Endothelial cell of umbilical vein (primary cell): ENCODE measurements around the gene ITPRIP. TPM values are rescaled to one million over a fixed set of nuclear protein-coding genes. Genes with fewer than 3 reads are reported as not detected.

ENCODE experiments used
- BruUV-seq: library from RNA; stranded (reverse); fragments of 400-500 nt; replicated peaks from 2 replicates; lab custom pipeline; 2021; lab: Mats Ljungman, UMichigan
- CTCF ChIA-PET: fragments of 300-600, 350-600 bp; sonication (Branson Sonifier 250); formaldehyde crosslinking; loops from one replicate; lab custom pipeline; 2021; ENCODE audit warnings: antibody characterized with exemption, inconsistent platforms; lab: Charles Lee
- POLR2A ChIA-PET: fragments of 300-600, 350-600 bp; sonication (Branson Sonifier 250); formaldehyde crosslinking; loops from one replicate; lab custom pipeline; 2021; ENCODE audit warnings: antibody characterized with exemption, inconsistent platforms; lab: Charles Lee
- DNase-seq: peaks from one replicate; pipeline ENCODE4 v3.0.0-alpha.2; 2011; ENCODE audit warnings: low read depth, low spot score
- FAIRE-seq: peaks from 2 replicates; lab custom pipeline; 2011; peaks lifted over from hg19 to GRCh38; lab: Jason Lieb, UNC
- H2AFZ ChIP-seq: 2 replicates; pipeline ENCODE4 v1.6.0; 2012; ENCODE audit warnings: low read depth, low read length, control low read depth, inconsistent platforms
- H3K27ac ChIP-seq: 2 replicates; pipeline ENCODE4 v1.5.1; 2011; ENCODE audit warnings: low read depth, mild to moderate bottlenecking, control low read depth, low read length, moderate library complexity; ENCODE audit not compliant: insufficient read depth
- H3K27me3 ChIP-seq, 2 experiments: 2 replicates each; pipeline versions ENCODE4 v1.6.0 to v1.6.1; 2011; ENCODE audit warnings: low read length in 2 of 2, mixed read lengths in 1 of 2; ENCODE audit not compliant: control insufficient read depth in 2 of 2, insufficient read depth in 2 of 2
- H3K36me3 ChIP-seq, 2 experiments: 2 replicates in 1 of 2; 3 replicates in 1 of 2; pipeline ENCODE4 v1.5.1; 2011; ENCODE audit warnings: low read length in 2 of 2, mild to moderate bottlenecking in 1 of 2, moderate library complexity in 1 of 2; ENCODE audit not compliant: control insufficient read depth in 2 of 2, insufficient read depth in 2 of 2; ENCODE audit errors: extremely low read depth in 1 of 2
- H3K4me1 ChIP-seq: 3 replicates; pipeline ENCODE4 v1.5.1; 2011; ENCODE audit warnings: mild to moderate bottlenecking, low read length; ENCODE audit not compliant: control insufficient read depth, insufficient read depth; ENCODE audit errors: extremely low read depth
- H3K4me2 ChIP-seq: 2 replicates; pipeline ENCODE4 v1.6.1; 2011; ENCODE audit warnings: low read length, control low read depth, mixed read lengths; ENCODE audit not compliant: insufficient read depth
- H3K4me3 ChIP-seq, 3 experiments: fragments of 200-600 bp in 1 of 3; sonication (generic), shearing (Covaris generic) in 1 of 3; replicated peaks in 1 of 3; 2 replicates each; pipeline ENCODE4 v1.5.1; 2011 to 2016; ENCODE audit warnings: control low read depth in 3 of 3, low read length in 3 of 3, mild to moderate bottlenecking in 2 of 3, inconsistent platforms in 1 of 3, low read depth in 1 of 3, moderate library complexity in 1 of 3; ENCODE audit not compliant: insufficient read depth in 1 of 3
- H3K79me2 ChIP-seq: 2 replicates; pipeline ENCODE4 v1.6.0; 2012; ENCODE audit warnings: low read length, inconsistent platforms; ENCODE audit not compliant: control insufficient read depth, insufficient read depth
- H3K9ac ChIP-seq: replicated peaks from 2 replicates; pipeline ENCODE3; 2011; ENCODE audit warnings: low read length, control low read depth; ENCODE audit not compliant: insufficient read depth; ENCODE audit errors: extremely low read depth
- H3K9me1 ChIP-seq: replicated peaks from 3 replicates; pipeline ENCODE4 v1.6.0; 2011; ENCODE audit warnings: mild to moderate bottlenecking, low read length; ENCODE audit not compliant: control insufficient read depth, insufficient read depth; ENCODE audit errors: extremely low read depth
- H3K9me3 ChIP-seq: replicated peaks from 2 replicates; pipeline ENCODE4 v1.5.1; 2012; ENCODE audit warnings: low read length, inconsistent platforms; ENCODE audit not compliant: control insufficient read depth, insufficient read depth
- H4K20me1 ChIP-seq: replicated peaks from 2 replicates; pipeline ENCODE3; 2011; ENCODE audit warnings: mild to moderate bottlenecking, low read length; ENCODE audit not compliant: control insufficient read depth, insufficient read depth; ENCODE audit errors: extremely low read depth
- CTCF ChIP-seq, 2 donors: IDR thresholded peaks; 1 replicate in 1 of 2; 2 replicates in 1 of 2; pipeline ENCODE4 v1.5.1; 2011; ENCODE audit warnings: low read length in 2 of 2, mild to moderate bottlenecking in 2 of 2, moderate library complexity in 2 of 2, control low read depth in 1 of 2, inconsistent platforms in 1 of 2, low read depth in 1 of 2; ENCODE audit not compliant: insufficient read depth in 1 of 2; ENCODE audit errors: extremely low read depth in 1 of 2
- EZH2 ChIP-seq: IDR thresholded peaks from 2 replicates; pipeline ENCODE4 v1.6.1; 2012; ENCODE audit warnings: borderline replicate concordance, low read depth, mild to moderate bottlenecking, moderate library complexity, low read length, inconsistent platforms; ENCODE audit not compliant: severe bottlenecking
- FOS ChIP-seq: IDR thresholded peaks from 2 replicates; pipeline ENCODE4 v1.6.1; 2011; ENCODE audit warnings: mild to moderate bottlenecking, low read length, moderate library complexity, borderline replicate concordance; ENCODE audit not compliant: insufficient read depth
- GATA2 ChIP-seq: IDR thresholded peaks from 2 replicates; pipeline ENCODE4 v1.7.0; 2011; ENCODE audit warnings: low read depth, mild to moderate bottlenecking, moderate library complexity, mixed read lengths, low read length; ENCODE audit not compliant: insufficient read length, insufficient read depth
- JUN ChIP-seq: IDR thresholded peaks from 2 replicates; pipeline ENCODE4 v1.6.1; 2011; ENCODE audit warnings: borderline replicate concordance, low read depth; ENCODE audit not compliant: insufficient read length, insufficient read depth
- MAX ChIP-seq: IDR thresholded peaks from 2 replicates; pipeline ENCODE4 v1.6.1; 2011; ENCODE audit not compliant: insufficient read depth, insufficient read length
- MYC ChIP-seq: IDR thresholded peaks from one replicate; pipeline ENCODE4 v1.6.1; 2011; ENCODE audit warnings: mild to moderate bottlenecking, low read depth, low read length
- POLR2A ChIP-seq: IDR thresholded peaks from 2 replicates; pipeline ENCODE4 v1.6.1; 2012; ENCODE audit warnings: low read depth, mild to moderate bottlenecking, control low read depth, low read length
- dilution Hi-C: fragments of 300-500 bp; cut with MboI; formaldehyde crosslinking; loops from one replicate; pipeline ENCODE4 v1.15.0; 2019; ENCODE audit warnings: low sequenced_read_pairs; ENCODE audit not compliant: extremely low pct_ligation_motif_present
- intact Hi-C: fragments of 100-400 bp; cut with micrococcal nuclease; formaldehyde crosslinking; loops from one replicate; pipeline ENCODE4 v1.10.0; 2022
- polyA plus RNA-seq, 4 experiments: library from polyadenylated mRNA; depleted of rRNA in 3 of 4; stranded (reverse) in 3 of 4; unstranded in 1 of 4; fragments of >200 nt; gene quantifications; 2 replicates each; pipeline versions ENCODE4 v1.2.1 to v1.2.3, GENCODE V29; 2011 to 2012; ENCODE audit warnings: missing spikeins in 1 of 4
- total RNA-seq: library from RNA; stranded (reverse); gene quantifications from 2 replicates; pipeline ENCODE4 v1.2.3, GENCODE V29; 2021

The ITPRIP gene
- total and polyA plus RNA-seq, 2 donors (not counting 3 experiments of a cell fraction or from before 2014, with no cell fraction given), result 31.4 to 33.2 TPM

- ChIA-PET CTCF (no interaction called here), POLR2A (no interaction called here)
- dilution Hi-C loops (no loop called here), intact Hi-C loops (no loop called here)
- Histone ChIP-seq H3K79me2 (no peaks in the 10 kb centered on the region), H3K27me3 (no peaks in the 10 kb centered on the region), H3K4me3 (no peak overlapping the region), H3K9ac (no peak overlapping the region), H3K36me3 (no peaks in the 10 kb centered on the region), H3K4me2 (no peak overlapping the region), H3K9me3 (no peaks in the 10 kb centered on the region), H4K20me1 (no peaks in the 10 kb centered on the region), H2AFZ (no peak overlapping the region), H3K27ac (no peak overlapping the region), H3K9me1 (no peaks in the 10 kb centered on the region), H3K4me1 (peaks cover 31% of the 10 kb centered on the region)
- no peak for TF ChIP-seq FOS
- no peak for TF ChIP-seq JUN
- TF ChIP-seq CTCF (IDR thresholded peaks at IDR 0.05; ENCODE audit: extremely low read depth in 1 of 2, insufficient read depth in 1 of 2, low read depth in 1 of 2, low read length in 2 of 2), result no peak
- no peak for TF ChIP-seq MYC
- TF ChIP-seq EZH2, result no peak
- TF ChIP-seq GATA2, result no peak
- TF ChIP-seq POLR2A, result no peak
- no peak for TF ChIP-seq MAX
- no TSS peak for BruUV-seq
- DNase-seq (no peak), FAIRE-seq (no peak)
These were observed 36.2 kb downstream of the ITPRIP start for GRCh38 chr10:104301907-104302690.
